ENCODE results near the gene ITGA11.

Gene ITGA11

DNA sequence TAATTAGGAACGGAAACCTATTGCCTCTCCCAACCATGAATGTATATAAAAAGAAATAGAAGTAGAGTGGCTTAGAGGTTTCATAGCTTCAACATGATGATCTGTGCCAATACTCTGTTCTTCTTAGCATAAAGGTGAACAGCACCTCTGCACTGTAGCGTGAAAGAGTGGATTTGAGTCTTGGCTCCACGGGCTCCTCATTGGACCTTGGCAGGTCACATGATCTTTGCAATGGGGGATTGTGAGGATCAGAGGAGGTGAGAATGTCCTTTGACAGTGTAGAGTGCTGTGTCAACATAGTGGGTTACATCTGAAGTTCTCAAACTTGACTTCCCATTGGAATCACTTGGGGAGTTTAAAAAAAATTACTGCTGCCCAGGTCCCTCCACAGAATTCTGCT is 103.0 kb downstream of the ITGA11 start:
- H3K9me3 Mint-ChIP-seq (ENCODE audit: low read depth) = no peaks in the 10 kb centered on the region
- H3K27ac Mint-ChIP-seq = no peak overlapping the region
- H3K36me3 Mint-ChIP-seq = no peaks in the 10 kb centered on the region
- H3K27me3 Mint-ChIP-seq = no peaks in the 10 kb centered on the region
- H3K4me3 Mint-ChIP-seq = no peak overlapping the region
- peaks cover 31% of the 10 kb centered on the region for H3K4me1 Mint-ChIP-seq (ENCODE audit: low read depth)

DNA sequence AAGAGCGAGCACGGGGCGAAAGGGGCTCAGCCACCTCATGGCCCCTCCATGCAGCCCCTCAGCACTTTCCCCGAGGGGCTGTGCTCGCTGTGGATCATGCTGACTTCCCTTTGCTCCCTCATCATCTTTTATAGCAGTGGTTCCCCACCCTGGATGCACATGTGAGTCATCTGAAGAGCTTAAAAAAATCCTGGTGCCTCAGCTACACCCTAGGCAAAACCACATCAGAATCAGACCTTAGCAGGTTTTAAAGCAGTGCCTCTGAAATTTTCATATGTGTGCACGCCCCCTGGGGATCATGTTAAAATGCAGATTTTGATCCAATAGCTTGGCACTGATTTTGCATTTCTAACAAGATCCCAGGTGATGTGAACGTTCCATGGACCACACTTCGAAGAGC is 103.5 kb downstream of the ITGA11 start:
- no peak overlapping the region for H3K27ac Mint-ChIP-seq

DNA sequence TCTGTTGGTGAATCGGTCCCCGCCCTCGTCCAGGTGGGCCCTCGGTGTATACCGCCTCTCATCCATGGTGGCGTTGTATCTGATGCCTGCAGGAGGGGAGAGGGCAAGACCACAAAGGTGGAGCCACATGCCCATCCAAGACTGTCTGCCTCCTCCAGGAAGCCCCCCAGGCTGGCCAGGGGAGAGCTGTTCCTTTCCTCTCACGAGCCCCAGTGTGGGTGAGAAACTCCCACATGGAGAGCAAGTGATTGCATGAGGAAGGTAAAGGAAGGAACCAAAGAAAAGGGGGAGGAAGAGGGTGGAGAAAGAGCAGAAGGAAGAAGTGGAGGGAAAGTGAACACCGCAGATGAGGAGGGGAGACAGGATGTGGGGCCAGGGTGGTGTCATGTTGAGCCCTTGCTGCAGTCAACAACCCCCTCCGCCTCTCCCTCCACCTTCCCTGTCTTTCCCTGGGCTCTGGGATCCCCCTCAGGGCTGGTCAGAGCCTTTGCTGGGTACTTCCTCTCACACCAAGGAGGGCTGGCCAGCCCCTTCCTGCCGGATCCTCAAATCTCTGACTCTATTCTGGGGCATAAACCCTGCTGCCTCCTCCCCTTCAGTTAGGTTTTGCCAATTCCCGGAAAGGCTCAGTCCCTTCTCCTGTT is 105.1 kb downstream of the ITGA11 start:
- Mint-ChIP-seq H3K27me3 (no peaks in the 10 kb centered on the region), H3K36me3 (no peaks in the 10 kb centered on the region), H3K27ac (no peak overlapping the region), H3K9me3 (ENCODE audit: low read depth) (no peaks in the 10 kb centered on the region), H3K4me3 (no peak overlapping the region), H3K4me1 (ENCODE audit: low read depth) (peaks cover 31% of the 10 kb centered on the region)

More for the DNA sequence above, 103.5 kb downstream of the ITGA11 start:
- Mint-ChIP-seq H3K36me3 (no peaks in the 10 kb centered on the region), H3K9me3 (ENCODE audit: low read depth) (no peaks in the 10 kb centered on the region), H3K4me3 (no peak overlapping the region), H3K4me1 (ENCODE audit: low read depth) (peaks cover 31% of the 10 kb centered on the region), H3K27me3 (no peaks in the 10 kb centered on the region)

DNA sequence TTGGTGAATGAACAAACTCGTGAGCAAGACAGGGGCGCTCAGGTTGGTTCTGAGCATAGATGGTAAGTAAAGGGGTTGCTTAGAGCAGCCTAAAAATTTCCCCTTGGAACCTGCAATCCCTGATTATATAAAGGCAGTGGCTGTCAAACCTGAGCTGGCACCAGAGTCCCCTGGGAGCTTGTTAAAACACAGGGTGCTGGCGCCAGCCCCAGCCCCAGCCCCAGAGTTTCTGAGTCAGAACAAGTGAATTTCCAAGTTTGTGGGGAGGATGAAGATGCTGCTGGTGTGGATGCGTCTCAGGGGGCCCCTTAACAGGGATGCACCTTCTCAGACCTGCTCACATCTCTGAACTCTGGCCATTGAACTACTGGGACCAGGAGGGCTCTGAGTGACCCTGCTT is 106.2 kb downstream of the ITGA11 start:
- H3K27ac Mint-ChIP-seq = no peak overlapping the region
- no peak overlapping the region for H3K4me3 Mint-ChIP-seq
- no peaks in the 10 kb centered on the region for H3K27me3 Mint-ChIP-seq
- peaks cover 31% of the 10 kb centered on the region for H3K4me1 Mint-ChIP-seq (ENCODE audit: low read depth)
- no peaks in the 10 kb centered on the region for H3K9me3 Mint-ChIP-seq (ENCODE audit: low read depth)
- H3K36me3 Mint-ChIP-seq = no peaks in the 10 kb centered on the region

DNA sequence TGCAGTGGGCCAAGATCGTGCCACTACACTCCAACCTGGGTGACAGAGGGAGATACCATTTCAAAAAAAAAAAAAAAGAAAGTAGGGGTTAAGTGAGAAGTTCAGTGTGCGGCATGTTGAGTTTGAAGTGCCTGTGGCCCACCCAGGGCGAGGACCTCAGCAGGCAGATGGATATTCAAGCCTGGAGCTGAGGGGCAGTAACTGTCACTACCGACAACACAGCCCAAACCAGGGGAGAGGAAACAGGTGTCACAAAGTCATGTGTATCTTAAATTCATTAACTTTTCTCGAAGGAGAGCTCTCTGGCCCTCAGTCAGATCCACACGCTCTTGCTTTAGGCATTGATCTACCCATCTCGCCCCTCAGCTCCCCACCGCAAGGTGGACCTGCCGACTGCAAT is 109.2 kb downstream of the ITGA11 start:
- no peaks in the 10 kb centered on the region for H3K27me3 Mint-ChIP-seq
- H3K27ac Mint-ChIP-seq = no peak overlapping the region
- no peak overlapping the region for H3K4me3 Mint-ChIP-seq
- peaks cover 18% of the 10 kb centered on the region for H3K4me1 Mint-ChIP-seq (ENCODE audit: low read depth)
- H3K36me3 Mint-ChIP-seq = no peaks in the 10 kb centered on the region
- H3K9me3 Mint-ChIP-seq (ENCODE audit: low read depth) = no peaks in the 10 kb centered on the region

DNA sequence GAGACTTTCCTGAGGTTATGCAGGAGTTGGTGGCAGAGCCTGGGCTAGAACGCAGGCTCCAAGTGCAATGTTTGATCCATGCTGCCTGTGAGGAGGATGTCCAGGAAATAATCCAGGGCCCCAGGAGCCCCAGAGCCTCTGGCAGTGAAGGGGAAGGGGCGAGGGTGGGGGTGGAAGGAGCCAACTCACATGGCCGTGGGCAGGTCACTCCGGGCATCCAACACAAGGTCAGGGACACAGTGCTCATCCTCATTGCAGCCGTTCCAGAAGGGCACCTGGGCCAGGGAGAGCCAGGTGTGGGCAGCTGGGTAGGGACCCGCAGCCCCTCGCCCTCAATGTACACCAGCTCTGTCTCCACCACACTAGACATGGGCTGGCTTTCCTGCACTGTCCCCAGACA is 110.7 kb downstream of the ITGA11 start:
- H3K9me3 Mint-ChIP-seq (ENCODE audit: low read depth) = no peaks in the 10 kb centered on the region
- peaks cover 2% of the 10 kb centered on the region for H3K27me3 Mint-ChIP-seq
- no peak overlapping the region for H3K27ac Mint-ChIP-seq
- H3K4me1 Mint-ChIP-seq (ENCODE audit: low read depth) = peaks cover 2% of the 10 kb centered on the region
- H3K36me3 Mint-ChIP-seq = no peaks in the 10 kb centered on the region
- H3K4me3 Mint-ChIP-seq = no peak overlapping the region

DNA sequence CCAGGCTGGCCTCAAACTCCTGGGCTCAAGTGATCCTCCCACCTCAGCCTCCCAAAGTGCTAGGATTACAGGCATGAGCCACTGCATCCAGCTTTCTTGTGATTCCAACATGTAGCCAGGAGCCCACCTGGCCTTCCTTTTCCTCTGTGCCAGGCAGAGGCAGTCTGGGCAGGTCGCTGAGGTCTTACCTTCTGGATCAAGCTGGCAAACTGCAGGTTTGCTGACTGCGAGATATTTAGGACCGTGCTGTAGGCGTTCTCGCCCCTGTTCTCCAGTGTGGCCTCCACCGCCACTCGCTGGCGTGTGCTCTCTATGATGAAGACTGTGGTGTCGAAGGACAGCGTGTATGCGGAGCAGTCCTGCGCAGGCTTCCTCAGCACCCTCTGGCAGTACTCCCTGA is 112.0 kb downstream of the ITGA11 start:
- no peaks in the 10 kb centered on the region for H3K4me1 Mint-ChIP-seq (ENCODE audit: low read depth)

DNA sequence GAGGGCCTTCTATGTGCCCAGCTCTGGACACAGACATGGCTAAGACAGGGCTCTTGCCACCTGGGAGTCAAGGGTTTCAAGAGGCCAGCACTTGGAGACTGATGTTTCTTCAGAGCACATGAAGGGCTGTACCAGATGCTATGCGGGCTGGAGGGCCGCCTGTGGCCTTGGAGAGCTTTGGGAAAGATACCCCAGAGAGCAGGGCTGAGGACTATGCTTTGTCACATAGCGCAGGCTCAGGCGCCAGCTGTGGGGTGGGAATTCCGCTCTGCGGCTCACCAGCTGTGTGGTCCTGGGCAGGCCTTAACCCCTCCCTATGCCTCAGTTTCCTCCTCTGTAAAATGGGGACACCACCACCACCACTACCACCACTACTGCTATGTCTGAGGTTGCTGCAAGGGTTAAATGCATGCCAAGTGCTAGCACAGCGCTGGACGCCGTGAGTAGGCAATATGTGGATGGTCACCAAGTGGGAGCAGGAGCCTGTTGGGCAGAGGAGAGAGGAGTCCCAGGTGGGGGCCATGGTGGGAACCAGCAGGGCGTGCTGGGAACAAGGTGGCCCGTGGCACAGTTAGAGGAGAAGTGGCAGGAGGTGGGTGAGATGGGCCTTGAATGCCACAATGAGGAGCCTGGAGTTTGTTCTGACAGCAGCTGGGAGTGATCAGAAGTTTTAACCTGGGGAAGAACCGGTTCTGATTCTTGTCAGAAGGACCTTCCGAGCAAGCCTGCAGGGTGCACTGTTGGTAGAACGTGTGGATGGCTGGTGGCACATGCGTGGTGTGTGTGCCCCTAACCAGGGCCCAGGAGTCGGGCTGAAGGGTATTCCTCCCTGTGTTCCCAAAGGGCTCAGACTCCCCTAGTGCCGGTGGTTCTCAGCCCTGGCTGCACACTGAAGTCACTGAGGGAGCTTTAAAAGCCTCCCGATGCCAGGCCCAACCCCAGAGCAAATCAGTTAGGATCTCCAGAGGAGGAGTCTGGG is 112.7 kb downstream of the ITGA11 start:
- H3K27me3 Mint-ChIP-seq = peaks cover 2% of the 10 kb centered on the region
- H3K9me3 Mint-ChIP-seq (ENCODE audit: low read depth) = no peaks in the 10 kb centered on the region
- no peaks in the 10 kb centered on the region for H3K4me1 Mint-ChIP-seq (ENCODE audit: low read depth)
- H3K4me3 Mint-ChIP-seq = no peak overlapping the region
- H3K27ac Mint-ChIP-seq = no peak overlapping the region
- no peaks in the 10 kb centered on the region for H3K36me3 Mint-ChIP-seq

More for the DNA sequence above, 112.0 kb downstream of the ITGA11 start:
- Mint-ChIP-seq H3K36me3 (no peaks in the 10 kb centered on the region), H3K27me3 (peaks cover 2% of the 10 kb centered on the region), H3K4me3 (no peak overlapping the region), H3K9me3 (ENCODE audit: low read depth) (no peaks in the 10 kb centered on the region), H3K27ac (no peak overlapping the region)

DNA sequence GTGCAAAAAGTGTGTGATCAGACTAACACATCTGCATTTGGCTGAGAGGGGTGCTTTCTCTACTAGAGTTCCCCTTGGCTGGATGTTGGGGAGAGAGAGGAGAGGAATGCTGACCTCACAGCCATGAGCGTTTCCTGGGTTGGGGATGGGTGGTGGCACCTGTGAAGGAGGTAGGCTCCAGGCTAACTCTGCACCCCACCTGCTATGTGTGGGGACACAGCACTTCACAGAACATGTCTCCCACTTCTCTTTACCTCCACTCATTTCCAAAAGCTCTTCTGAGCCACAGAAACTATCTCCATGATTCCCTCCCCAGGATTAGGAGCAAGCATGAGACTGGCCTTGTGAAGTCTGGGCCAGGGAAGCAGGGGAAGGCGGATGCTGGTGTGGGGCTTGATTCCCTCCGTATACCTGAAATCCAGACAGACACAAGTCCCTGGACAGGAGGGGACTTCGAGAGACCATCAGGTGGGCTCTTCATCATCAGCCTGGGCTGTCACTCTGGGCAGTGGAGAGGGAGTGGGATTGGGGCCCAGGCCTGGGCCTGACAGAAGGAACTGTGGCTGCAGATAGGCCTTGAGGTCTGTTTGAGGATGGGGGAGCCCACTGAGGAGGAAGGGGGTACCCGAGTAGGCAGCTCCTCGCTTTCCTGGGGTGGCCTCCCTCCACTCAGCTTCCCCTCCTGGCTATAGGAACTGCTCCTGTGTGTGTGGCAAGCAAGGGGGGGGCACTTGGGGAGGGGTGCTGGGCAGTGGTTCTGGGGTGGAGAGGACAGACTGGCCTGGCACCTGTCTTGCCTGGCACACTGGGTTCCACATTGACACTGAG is 113.7 kb downstream of the ITGA11 start:
- H3K4me3 Mint-ChIP-seq = no peak overlapping the region
- H3K9me3 Mint-ChIP-seq (ENCODE audit: low read depth) = no peaks in the 10 kb centered on the region
- peaks cover 2% of the 10 kb centered on the region for H3K27me3 Mint-ChIP-seq
- H3K4me1 Mint-ChIP-seq (ENCODE audit: low read depth) = no peaks in the 10 kb centered on the region
- no peaks in the 10 kb centered on the region for H3K36me3 Mint-ChIP-seq
- no peak overlapping the region for H3K27ac Mint-ChIP-seq

DNA sequence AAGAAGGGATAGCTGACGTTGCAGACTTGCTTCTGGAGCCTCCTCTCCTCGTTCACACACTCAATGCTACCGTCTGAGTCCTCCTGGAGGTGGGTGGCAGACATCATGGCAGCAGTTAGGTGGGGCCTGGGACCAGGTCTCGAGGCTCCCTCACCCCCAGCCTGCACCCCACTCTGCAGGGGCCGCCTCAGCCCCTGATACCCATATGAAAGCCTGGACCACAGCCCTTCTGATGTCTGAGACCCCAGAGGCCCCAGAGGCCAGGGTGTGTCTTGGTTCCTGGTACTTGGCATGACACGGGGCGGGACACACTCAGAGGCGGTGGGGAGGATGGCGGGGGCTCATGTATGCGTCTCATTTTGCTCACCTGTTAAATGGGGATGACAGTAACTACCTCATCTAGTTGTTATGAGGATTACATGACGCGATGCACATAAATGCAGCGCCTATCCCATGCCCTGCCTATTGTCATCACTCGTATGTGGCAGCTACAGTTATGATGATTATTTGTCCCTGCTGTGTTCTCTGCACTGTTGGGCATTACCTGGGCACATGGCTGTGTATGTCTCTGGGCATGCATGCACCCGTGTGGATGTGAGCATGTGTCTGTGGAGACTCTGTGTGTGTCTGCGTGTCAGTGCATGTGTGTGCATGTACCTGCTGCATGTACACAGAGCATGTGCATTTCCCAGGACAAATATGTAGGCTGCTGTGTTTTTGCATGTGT is 114.5 kb downstream of the ITGA11 start:
- no peak overlapping the region for H3K4me3 Mint-ChIP-seq
- no peaks in the 10 kb centered on the region for H3K9me3 Mint-ChIP-seq (ENCODE audit: low read depth)
- no peaks in the 10 kb centered on the region for H3K4me1 Mint-ChIP-seq (ENCODE audit: low read depth)
- H3K27ac Mint-ChIP-seq = no peak overlapping the region
- H3K27me3 Mint-ChIP-seq = peaks cover 2% of the 10 kb centered on the region
- no peaks in the 10 kb centered on the region for H3K36me3 Mint-ChIP-seq

DNA sequence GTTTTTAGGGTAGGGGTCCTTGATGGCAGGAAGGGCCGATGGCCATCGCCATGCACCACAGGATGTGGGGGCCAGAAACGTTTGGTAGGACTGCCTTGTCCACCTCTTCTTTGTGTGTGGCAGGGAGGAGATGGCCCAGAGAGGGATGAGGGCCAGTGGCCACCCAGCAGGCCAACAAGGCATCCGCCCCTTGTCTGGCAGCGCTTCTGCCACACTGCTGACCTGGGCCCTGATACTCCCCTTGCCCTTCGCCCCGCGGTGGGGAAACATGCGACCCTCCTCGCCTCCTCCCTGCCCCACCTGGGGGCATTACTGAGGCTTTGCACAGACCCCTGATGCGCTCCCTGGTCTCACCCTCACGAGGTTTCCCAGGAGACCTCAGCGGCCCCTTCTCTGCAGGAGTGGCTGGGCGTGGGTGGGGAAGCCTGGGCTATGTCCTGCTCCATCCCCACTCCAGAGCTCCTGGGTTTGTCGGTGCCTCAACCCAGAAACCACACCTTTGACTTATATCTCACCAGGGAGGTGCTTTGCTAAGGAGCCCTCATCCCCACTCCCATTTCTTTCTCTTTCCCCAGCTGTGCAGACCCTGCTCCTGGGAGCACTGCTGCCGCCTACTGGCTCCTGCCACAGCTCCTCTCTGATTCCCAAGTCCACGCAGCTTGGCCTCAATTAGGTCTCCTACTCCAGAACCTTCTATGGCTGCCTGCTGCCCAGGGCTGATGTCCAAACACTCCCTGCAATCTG is 115.7 kb downstream of the ITGA11 start:
- no peaks in the 10 kb centered on the region for H3K9me3 Mint-ChIP-seq (ENCODE audit: low read depth)
- H3K4me1 Mint-ChIP-seq (ENCODE audit: low read depth) = no peaks in the 10 kb centered on the region
- no peaks in the 10 kb centered on the region for H3K36me3 Mint-ChIP-seq
- no peak overlapping the region for H3K27ac Mint-ChIP-seq
- H3K4me3 Mint-ChIP-seq = no peak overlapping the region
- peaks cover 2% of the 10 kb centered on the region for H3K27me3 Mint-ChIP-seq

DNA sequence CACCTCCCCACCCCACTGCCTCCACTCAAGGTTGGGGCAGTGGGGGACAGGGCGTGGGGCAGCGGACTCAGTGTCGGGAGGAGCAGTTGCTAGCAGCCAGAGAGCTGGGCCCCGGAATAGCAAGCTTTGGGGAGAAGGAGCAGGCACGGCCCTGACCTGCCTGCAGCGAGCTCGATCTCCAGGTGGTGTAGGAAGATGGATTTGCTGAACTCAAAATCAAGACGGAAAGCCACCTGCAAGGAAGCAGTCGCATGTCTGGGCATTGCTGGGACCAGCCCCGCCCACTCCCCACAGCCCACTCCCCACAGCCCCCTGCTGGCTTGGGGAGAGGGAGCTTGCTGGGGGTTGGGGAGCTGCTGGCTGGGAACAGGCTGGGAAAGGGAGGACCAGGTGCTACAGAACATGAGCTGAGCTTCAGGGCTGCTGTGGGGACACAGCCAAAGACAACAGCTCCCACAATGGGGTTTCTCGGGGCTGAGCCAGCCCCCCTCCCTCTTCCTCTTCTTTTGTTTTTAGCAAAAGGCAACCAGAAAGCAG is 116.4 kb downstream of the ITGA11 start:
- Mint-ChIP-seq H3K36me3 (no peaks in the 10 kb centered on the region), H3K4me3 (no peak overlapping the region), H3K27ac (no peak overlapping the region), H3K9me3 (ENCODE audit: low read depth) (no peaks in the 10 kb centered on the region), H3K27me3 (peaks cover 2% of the 10 kb centered on the region), H3K4me1 (ENCODE audit: low read depth) (no peaks in the 10 kb centered on the region)

DNA sequence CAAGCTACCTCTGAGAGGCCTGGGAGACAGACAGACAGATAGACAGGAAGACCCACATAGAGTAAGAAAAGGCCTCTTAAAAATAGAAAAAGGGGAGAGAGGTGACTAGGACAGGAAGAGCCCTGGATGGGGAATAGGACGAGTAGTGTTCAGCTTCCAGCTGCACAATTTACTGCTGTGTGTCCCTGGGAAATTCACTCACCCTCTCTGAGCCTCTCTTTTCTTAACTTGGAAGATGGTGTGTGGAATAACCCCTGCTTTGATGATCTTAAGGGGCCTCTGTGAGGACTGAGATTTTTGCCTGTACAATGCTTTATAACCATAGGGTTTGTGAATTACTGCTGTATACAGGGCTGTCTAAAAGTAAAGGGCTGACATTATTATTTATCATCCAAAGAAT is 116.9 kb downstream of the ITGA11 start:
- Mint-ChIP-seq H3K9me3 (ENCODE audit: low read depth) (no peaks in the 10 kb centered on the region), H3K4me3 (no peak overlapping the region), H3K36me3 (no peaks in the 10 kb centered on the region), H3K27ac (no peak overlapping the region), H3K27me3 (peaks cover 2% of the 10 kb centered on the region), H3K4me1 (ENCODE audit: low read depth) (no peaks in the 10 kb centered on the region)

DNA sequence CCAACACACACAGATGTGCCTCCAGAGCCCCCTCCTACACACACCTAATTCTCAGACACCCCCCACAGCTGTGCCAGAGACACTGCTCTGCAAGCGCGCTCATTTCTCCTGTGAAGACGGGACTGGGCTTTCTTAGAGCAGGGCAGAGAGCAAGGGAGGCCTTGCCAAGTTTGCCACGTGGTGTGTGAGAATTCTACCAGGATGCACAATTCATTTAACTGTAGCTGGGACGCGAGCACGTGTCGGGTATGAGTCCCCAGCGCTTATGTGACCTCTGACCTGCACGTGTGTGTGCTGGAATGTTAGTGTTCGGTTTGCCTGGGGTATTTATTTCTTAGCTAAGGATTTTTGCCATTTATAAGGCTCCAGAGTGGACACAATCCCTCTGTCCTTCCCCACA is 117.4 kb downstream of the ITGA11 start:
- no peak overlapping the region for H3K27ac Mint-ChIP-seq
- no peaks in the 10 kb centered on the region for H3K36me3 Mint-ChIP-seq
- H3K4me1 Mint-ChIP-seq (ENCODE audit: low read depth) = no peaks in the 10 kb centered on the region
- H3K4me3 Mint-ChIP-seq = no peak overlapping the region
- no peaks in the 10 kb centered on the region for H3K9me3 Mint-ChIP-seq (ENCODE audit: low read depth)
- peaks cover 2% of the 10 kb centered on the region for H3K27me3 Mint-ChIP-seq

Measured in activated naive CD8-positive, alpha-beta T cell (primary cell).